OCI-LY1 (cell line): ENCODE results near the gene ZSCAN10.

Experiments used
- H2AFZ ChIP-seq: fragments of 200-600 bp; sonication (generic), shearing (Covaris generic); 2 replicates; pipeline ENCODE4 v1.6.0; 2014; ENCODE audit warnings: antibody characterized with exemption, mild to moderate bottlenecking, low read length
- H3F3A ChIP-seq: fragments of 200-600 bp; sonication (generic), shearing (Covaris generic); 2 replicates; pipeline ENCODE4 v1.6.0; 2014; ENCODE audit warnings: mild to moderate bottlenecking, antibody characterized with exemption, low read length, moderate library complexity; ENCODE audit not compliant: insufficient read depth
- H3K27ac ChIP-seq: fragments of 200-600 bp; sonication (generic); 2 replicates; pipeline ENCODE4 v1.5.1; 2014; ENCODE audit warnings: low read length, mixed run types, mild to moderate bottlenecking, low read depth; ENCODE audit not compliant: poor library complexity, severe bottlenecking
- H3K27me3 ChIP-seq: fragments of 200-600 bp; sonication (generic); 2 replicates; pipeline ENCODE4 v1.6.0; 2014; ENCODE audit warnings: antibody characterized with exemption, mild to moderate bottlenecking, low read length, moderate library complexity; ENCODE audit not compliant: insufficient read depth
- H3K36me3 ChIP-seq: fragments of 200-600 bp; sonication (generic); 2 replicates; pipeline ENCODE4 v1.6.1; 2014; ENCODE audit warnings: mild to moderate bottlenecking, antibody characterized with exemption, low read length, moderate library complexity, mixed read lengths; ENCODE audit not compliant: insufficient read depth
- H3K4me1 ChIP-seq: fragments of 200-600 bp; sonication (generic); 2 replicates; pipeline ENCODE4 v1.5.1; 2014; ENCODE audit warnings: mild to moderate bottlenecking, low read length, moderate library complexity; ENCODE audit not compliant: insufficient read depth, severe bottlenecking
- H3K4me2 ChIP-seq: fragments of 200-600 bp; sonication (generic), shearing (Covaris generic); 2 replicates; pipeline ENCODE4 v1.6.1; 2014; ENCODE audit warnings: low read length
- H3K4me3 ChIP-seq: fragments of 200-600 bp; sonication (generic); 2 replicates; pipeline ENCODE4 v1.5.1; 2014; ENCODE audit warnings: low read length, low read depth, mild to moderate bottlenecking, mixed read lengths; ENCODE audit not compliant: poor library complexity, severe bottlenecking
- H3K79me2 ChIP-seq: fragments of 200-600 bp; shearing (Covaris generic); 2 replicates; pipeline ENCODE4 v1.6.1; 2016; ENCODE audit warnings: mixed run types, low read length, mixed read lengths; ENCODE audit not compliant: insufficient read depth
- H3K9ac ChIP-seq: fragments of 200-600 bp; sonication (generic), shearing (Covaris generic); 2 replicates; pipeline ENCODE4 v1.6.1; 2014; ENCODE audit warnings: mild to moderate bottlenecking, low read length, mixed read lengths
- H3K9me2 ChIP-seq: fragments of 200-600 bp; sonication (generic), shearing (Covaris generic); 2 replicates; pipeline ENCODE4 v1.6.1; 2014; ENCODE audit warnings: low read depth, mild to moderate bottlenecking, low read length, mixed read lengths
- H3K9me3 ChIP-seq: fragments of 200-600 bp; shearing (Covaris generic); 2 replicates; pipeline ENCODE4 v1.6.1; 2014; ENCODE audit warnings: low read length, mixed read lengths
- H4K20me1 ChIP-seq: fragments of 200-600 bp; sonication (generic), shearing (Covaris generic); 2 replicates; pipeline ENCODE4 v1.6.0; 2016; ENCODE audit warnings: mild to moderate bottlenecking, low read length; ENCODE audit not compliant: insufficient read depth
- EZH2 ChIP-seq: fragments of 200-600 bp; sonication (generic), shearing (Covaris generic); IDR thresholded peaks from 2 replicates; pipeline ENCODE4 v1.8.0; 2017; ENCODE audit warnings: borderline replicate concordance, mixed run types, mild to moderate bottlenecking, antibody characterized with exemption, low read length, moderate library complexity, mixed read lengths
- TF ChIP-seq, protein P1 (sequence below): fragments of 200-600 bp; sonication (generic), shearing (Covaris generic); IDR thresholded peaks from 2 replicates; pipeline ENCODE4 v1.5.1; 2017; ENCODE audit warnings: mild to moderate bottlenecking, antibody characterized with exemption, low read length, moderate library complexity, mixed read lengths

ZSCAN10 gene

DNA sequence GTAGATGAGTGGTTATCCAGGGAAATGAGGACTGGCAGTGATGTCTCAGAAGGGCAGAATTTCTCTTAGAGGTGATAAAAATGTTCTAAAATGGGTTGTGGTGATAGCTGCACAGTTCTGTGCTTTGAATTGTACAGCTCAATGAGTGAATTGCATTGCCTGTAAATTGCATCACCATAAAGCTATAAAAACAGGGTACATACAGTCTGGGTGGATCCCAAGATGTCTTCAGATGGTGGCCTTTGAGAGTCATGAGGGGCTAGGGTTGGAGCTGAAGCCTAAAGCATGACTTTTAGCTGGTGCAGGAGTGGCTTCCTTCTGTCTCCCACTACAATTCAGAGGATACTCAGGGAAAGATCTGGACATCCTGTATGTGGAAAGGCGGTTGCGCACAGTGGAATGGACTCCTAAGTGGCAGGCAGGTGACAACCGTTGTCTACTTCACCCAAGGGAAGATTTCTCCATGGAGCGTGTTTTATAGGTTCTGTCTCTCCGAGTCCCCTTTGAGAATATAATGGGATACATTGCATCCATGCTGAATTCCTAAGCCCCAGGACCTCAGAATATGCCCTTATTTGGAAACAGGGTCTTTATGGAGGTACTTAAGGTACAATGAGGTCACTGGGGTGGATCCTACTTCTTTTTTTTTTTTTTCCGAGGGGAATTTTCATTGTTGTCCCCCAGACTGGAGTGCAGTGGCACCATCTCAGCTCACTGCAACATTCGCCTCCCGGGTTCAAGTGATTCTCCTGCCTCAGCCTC lies 35.3 kb downstream of the ZSCAN10 start:
- H3F3A ChIP-seq: no peaks in the 10 kb centered on the region
- no peak for TF ChIP-seq EZH2
- TF ChIP-seq, protein P1, sequence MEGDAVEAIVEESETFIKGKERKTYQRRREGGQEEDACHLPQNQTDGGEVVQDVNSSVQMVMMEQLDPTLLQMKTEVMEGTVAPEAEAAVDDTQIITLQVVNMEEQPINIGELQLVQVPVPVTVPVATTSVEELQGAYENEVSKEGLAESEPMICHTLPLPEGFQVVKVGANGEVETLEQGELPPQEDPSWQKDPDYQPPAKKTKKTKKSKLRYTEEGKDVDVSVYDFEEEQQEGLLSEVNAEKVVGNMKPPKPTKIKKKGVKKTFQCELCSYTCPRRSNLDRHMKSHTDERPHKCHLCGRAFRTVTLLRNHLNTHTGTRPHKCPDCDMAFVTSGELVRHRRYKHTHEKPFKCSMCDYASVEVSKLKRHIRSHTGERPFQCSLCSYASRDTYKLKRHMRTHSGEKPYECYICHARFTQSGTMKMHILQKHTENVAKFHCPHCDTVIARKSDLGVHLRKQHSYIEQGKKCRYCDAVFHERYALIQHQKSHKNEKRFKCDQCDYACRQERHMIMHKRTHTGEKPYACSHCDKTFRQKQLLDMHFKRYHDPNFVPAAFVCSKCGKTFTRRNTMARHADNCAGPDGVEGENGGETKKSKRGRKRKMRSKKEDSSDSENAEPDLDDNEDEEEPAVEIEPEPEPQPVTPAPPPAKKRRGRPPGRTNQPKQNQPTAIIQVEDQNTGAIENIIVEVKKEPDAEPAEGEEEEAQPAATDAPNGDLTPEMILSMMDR: no peak
- no peaks in the 10 kb centered on the region for H3K9me3 ChIP-seq
- no peak overlapping the region for H3K27ac ChIP-seq
- no peak overlapping the region for H3K4me3 ChIP-seq
- H2AFZ ChIP-seq: no peak overlapping the region
- no peaks in the 10 kb centered on the region for H3K36me3 ChIP-seq
- H3K4me1 ChIP-seq: peaks cover 5% of the 10 kb centered on the region
- no peak overlapping the region for H3K4me2 ChIP-seq
- H3K9me2 ChIP-seq: no peaks in the 10 kb centered on the region
- H3K27me3 ChIP-seq: no peaks in the 10 kb centered on the region; the same call in 1 of the 2 replicates
- H4K20me1 ChIP-seq: no peaks in the 10 kb centered on the region
- no peaks in the 10 kb centered on the region for H3K79me2 ChIP-seq
- no peak overlapping the region for H3K9ac ChIP-seq

DNA sequence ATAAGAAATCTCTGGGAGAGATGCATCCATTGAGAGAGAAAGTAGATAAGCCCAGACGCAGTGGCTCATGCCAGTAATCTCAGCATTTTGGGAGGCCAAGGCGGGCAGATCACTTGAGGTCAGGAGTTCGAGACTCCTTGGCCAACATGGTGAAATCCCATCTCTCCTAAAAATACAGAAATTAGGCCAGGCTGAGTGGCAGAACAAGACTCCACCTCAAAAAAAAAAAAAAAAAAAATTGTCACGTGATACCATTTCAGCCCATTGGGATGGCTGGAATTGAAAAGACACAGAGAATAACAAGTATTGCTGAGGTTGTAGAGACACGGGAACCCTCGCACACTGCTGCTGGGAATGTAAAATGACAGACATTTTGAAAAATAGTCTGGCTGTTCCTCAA lies 36.5 kb downstream of the ZSCAN10 start:
- Histone ChIP-seq H3K4me1 (peaks cover 10% of the 10 kb centered on the region), H3K27ac (no peak overlapping the region), H3K27me3 (no peaks in the 10 kb centered on the region; the same call in 1 of the 2 replicates), H3K4me2 (no peak overlapping the region), H3K4me3 (no peak overlapping the region), H3K9me2 (no peaks in the 10 kb centered on the region), H3K9me3 (no peaks in the 10 kb centered on the region), H3K36me3 (no peaks in the 10 kb centered on the region), H2AFZ (no peak overlapping the region), H3K79me2 (no peaks in the 10 kb centered on the region), H4K20me1 (no peaks in the 10 kb centered on the region), H3K9ac (no peak overlapping the region), H3F3A (no peaks in the 10 kb centered on the region)
- TF ChIP-seq, protein P1: no peak
- TF ChIP-seq EZH2: no peak

DNA sequence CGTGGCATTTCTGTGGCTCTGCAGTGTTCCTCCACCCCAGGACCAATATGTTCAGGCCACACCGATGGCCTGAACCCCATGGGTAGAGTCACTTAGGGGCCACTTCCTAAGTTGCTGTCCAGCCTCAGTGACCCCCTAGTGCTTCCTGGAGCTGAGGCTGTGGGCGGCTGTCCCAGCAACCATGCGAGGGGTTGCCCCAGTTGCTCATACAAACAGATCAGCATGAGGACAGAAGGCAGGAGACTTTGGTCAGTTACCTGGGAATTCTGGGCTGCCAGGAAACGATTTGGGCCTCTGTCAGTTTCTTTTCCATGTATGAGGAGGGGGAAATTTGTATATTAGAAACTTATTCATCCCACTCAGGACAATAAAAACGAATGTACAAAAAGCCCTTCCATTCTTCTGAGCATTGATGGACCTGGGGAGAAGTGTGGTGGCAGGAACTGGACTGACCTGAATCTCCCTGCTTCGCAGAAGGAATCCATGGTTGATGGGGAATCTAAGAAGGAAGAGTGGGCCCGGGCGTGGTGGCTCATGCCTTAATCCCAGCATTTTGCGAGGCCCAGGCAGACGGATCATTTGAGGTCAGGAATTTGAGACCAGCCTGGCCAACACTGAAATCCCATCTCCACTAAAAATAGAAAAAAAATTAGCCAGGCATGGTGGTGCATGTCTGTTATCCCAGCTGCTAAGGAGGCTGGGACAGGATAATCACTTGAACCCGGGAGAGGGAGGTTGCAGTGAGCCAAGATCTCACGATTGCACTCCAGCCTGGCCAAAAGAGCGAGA lies 38.6 kb downstream of the ZSCAN10 start:
- no peak overlapping the region for H3K9ac ChIP-seq

More for the DNA sequence above, 38.6 kb downstream of the ZSCAN10 start:
- peaks cover 12% of the 10 kb centered on the region for H3K4me1 ChIP-seq
- no peaks in the 10 kb centered on the region; the same call in 1 of the 2 replicates for H3K27me3 ChIP-seq
- no peaks in the 10 kb centered on the region for H3F3A ChIP-seq
- H4K20me1 ChIP-seq: no peaks in the 10 kb centered on the region
- H3K79me2 ChIP-seq: no peaks in the 10 kb centered on the region
- H3K27ac ChIP-seq: no peak overlapping the region
- H3K4me2 ChIP-seq: no peak overlapping the region
- H2AFZ ChIP-seq: no peak overlapping the region
- no peaks in the 10 kb centered on the region for H3K9me2 ChIP-seq
- TF ChIP-seq, protein P1: no peak
- TF ChIP-seq EZH2: no peak
- H3K36me3 ChIP-seq: no peaks in the 10 kb centered on the region
- no peaks in the 10 kb centered on the region for H3K9me3 ChIP-seq
- H3K4me3 ChIP-seq: no peak overlapping the region
